HepG2 (cell line): ENCODE results near the gene FASLG. TPM values are rescaled to one million over a fixed set of nuclear protein-coding genes. Genes with fewer than 3 reads are reported as not detected.

ENCODE experiments used
- CREM ChIP-seq, 2 experiments: sonication (generic) in 1 of 2; formaldehyde crosslinking in 1 of 2; IDR thresholded peaks; 2 replicates each; pipeline versions ENCODE4 v1.4.0 to v1.6.1; 2016 to 2020; ENCODE audit warnings: antibody characterized with exemption in 1 of 2, mild to moderate bottlenecking in 1 of 2, missing genetic modification reagents in 1 of 2
- E2F2 ChIP-seq: sonication (generic); formaldehyde crosslinking; IDR thresholded peaks from 2 replicates; pipeline ENCODE4 v1.4.0; 2020; ENCODE audit warnings: missing genetic modification reagents, borderline replicate concordance
- POLR2AphosphoS2 ChIP-seq: IDR thresholded peaks from 2 replicates; pipeline ENCODE4 v1.6.1; 2011; ENCODE audit warnings: low read depth, low read length, improper control_type of control experiment
- polyA plus RNA-seq, 8 experiments: library from polyadenylated mRNA; depleted of rRNA in 3 of 8; stranded (reverse) in 7 of 8; unstranded in 1 of 8; fragments of >200 nt; fragmentation: Illumina TruSeq in 4 of 8; extraction: Trizol in 4 of 8; gene quantifications; 2 replicates each; pipeline versions ENCODE4 v1.2.1 to v1.2.3, GENCODE V29; 2011 to 2016; ENCODE audit warnings: low read depth in 4 of 8, missing spikeins in 1 of 8, mixed read lengths in 1 of 8; ENCODE audit not compliant: insufficient read depth in 1 of 8
- total RNA-seq, 5 experiments: library from RNA; depleted of rRNA; stranded (reverse); fragments of >200 nt; fragmentation: Illumina TruSeq; extraction: Trizol; gene quantifications; 2 replicates each; pipeline ENCODE4 v1.2.3, GENCODE V29; 2016; ENCODE audit warnings: low read depth in 1 of 5
- TF ChIP-seq, protein P1 (sequence below): sonication (generic); formaldehyde crosslinking; IDR thresholded peaks from 2 replicates; pipeline ENCODE4 v1.4.0; 2020; ENCODE audit warnings: mild to moderate bottlenecking, missing genetic modification reagents
- TF ChIP-seq, protein P2 (sequence below): IDR thresholded peaks from 2 replicates; pipeline ENCODE4 v1.6.1; 2016
- TF ChIP-seq, protein P3 (sequence below), 2 experiments: sonication (generic) in 1 of 2; formaldehyde crosslinking in 1 of 2; IDR thresholded peaks; 2 replicates each; pipeline versions ENCODE4 v1.6.1 to v1.9.0; 2014 to 2022; ENCODE audit warnings: antibody characterized with exemption in 1 of 2, borderline replicate concordance in 1 of 2, inconsistent platforms in 1 of 2, low read depth in 1 of 2, missing genetic modification reagents in 1 of 2

Gene FASLG
- total and polyA plus RNA-seq, 2 of the 13 experiments (the other 11 are each of a cell fraction or from before 2014, with no cell fraction given) = 0.08 TPM; not detected in 1

DNA sequence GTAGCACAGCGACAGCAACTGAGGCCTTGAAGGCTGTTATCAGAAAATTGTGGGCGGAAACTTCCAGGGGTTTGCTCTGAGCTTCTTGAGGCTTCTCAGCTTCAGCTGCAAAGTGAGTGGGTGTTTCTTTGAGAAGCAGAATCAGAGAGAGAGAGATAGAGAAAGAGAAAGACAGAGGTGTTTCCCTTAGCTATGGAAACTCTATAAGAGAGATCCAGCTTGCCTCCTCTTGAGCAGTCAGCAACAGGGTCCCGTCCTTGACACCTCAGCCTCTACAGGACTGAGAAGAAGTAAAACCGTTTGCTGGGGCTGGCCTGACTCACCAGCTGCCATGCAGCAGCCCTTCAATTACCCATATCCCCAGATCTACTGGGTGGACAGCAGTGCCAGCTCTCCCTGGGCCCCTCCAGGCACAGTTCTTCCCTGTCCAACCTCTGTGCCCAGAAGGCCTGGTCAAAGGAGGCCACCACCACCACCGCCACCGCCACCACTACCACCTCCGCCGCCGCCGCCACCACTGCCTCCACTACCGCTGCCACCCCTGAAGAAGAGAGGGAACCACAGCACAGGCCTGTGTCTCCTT, at the start of gene FASLG (continued):
- TF ChIP-seq, protein P1, sequence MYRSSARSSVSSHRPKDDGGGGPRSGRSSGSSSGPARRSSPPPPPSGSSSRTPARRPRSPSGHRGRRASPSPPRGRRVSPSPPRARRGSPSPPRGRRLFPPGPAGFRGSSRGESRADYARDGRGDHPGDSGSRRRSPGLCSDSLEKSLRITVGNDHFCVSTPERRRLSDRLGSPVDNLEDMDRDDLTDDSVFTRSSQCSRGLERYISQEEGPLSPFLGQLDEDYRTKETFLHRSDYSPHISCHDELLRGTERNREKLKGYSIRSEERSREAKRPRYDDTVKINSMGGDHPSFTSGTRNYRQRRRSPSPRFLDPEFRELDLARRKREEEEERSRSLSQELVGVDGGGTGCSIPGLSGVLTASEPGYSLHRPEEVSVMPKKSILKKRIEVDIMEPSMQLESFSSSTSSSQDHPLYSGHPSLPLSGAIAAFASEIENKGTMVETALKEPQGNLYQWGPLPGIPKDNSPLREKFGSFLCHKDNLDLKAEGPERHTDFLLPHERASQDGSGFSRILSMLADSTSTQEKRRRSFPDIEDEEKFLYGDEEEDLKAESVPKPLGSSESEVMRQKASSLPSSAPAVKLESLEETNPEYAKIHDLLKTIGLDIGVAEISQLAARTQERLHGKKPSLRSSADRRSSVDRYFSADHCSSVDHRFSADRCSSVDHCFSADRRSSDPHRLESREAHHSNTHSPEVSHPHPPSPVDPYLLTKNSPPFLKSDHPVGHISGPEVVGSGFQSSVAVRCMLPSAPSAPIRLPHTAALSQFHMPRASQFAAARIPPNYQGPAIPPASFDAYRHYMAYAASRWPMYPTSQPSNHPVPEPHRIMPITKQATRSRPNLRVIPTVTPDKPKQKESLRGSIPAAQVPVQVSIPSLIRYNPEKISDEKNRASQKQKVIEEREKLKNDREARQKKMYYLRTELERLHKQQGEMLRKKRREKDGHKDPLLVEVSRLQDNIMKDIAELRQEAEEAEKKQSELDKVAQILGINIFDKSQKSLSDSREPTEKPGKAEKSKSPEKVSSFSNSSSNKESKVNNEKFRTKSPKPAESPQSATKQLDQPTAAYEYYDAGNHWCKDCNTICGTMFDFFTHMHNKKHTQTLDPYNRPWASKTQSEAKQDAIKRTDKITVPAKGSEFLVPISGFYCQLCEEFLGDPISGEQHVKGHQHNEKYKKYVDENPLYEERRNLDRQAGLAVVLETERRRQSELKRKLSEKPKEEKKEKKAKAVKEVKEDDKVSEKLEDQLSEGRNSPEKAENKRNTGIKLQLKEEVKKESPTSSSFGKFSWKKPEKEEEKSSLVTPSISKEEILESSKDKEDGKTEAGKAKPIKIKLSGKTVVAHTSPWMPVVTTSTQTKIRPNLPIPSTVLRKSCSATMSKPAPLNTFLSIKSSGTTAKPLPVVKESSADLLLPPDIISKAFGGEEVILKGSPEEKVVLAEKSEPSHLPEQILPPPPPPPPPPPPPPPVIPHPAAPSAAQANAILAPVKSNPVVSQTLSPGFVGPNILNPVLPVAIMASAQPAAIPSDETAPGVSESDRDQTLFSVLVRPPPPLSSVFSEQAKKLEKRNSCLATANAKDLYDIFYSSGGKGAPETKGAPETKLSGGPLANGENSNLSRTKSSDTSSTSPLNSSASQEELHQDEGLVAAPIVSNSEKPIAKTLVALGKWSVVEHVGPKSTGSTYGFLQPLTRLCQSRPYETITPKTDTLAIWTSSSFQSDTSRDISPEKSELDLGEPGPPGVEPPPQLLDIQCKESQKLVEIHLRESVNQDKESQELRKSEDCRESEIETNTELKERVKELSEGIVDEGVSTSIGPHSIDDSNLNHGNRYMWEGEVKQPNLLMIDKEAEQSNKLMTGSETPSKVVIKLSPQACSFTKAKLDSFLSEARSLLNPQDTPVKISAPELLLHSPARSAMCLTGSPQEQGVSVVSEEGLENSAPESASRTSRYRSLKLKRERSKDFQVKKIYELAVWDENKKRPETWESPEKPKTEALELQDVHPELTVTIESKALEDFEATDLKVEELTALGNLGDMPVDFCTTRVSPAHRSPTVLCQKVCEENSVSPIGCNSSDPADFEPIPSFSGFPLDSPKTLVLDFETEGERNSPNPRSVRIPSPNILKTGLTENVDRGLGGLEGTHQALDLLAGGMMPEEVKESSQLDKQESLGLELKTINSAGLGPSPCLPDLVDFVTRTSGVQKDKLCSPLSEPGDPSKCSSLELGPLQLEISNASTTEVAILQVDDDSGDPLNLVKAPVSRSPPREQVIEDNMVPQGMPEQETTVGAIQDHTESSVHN (CRISPR knock-in tag) = no peak
- TF ChIP-seq E2F2 (CRISPR knock-in tag) (no peak), CREM (IDR thresholded peaks at IDR 0.05) (no peak), CREM (CRISPR knock-in tag; IDR thresholded peaks at IDR 0.05) (no peak), POLR2AphosphoS2 (no peak)
- TF ChIP-seq, protein P2, sequence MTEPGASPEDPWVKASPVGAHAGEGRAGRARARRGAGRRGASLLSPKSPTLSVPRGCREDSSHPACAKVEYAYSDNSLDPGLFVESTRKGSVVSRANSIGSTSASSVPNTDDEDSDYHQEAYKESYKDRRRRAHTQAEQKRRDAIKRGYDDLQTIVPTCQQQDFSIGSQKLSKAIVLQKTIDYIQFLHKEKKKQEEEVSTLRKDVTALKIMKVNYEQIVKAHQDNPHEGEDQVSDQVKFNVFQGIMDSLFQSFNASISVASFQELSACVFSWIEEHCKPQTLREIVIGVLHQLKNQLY (CRISPR knock-in tag) = no peak
- TF ChIP-seq, protein P3, sequence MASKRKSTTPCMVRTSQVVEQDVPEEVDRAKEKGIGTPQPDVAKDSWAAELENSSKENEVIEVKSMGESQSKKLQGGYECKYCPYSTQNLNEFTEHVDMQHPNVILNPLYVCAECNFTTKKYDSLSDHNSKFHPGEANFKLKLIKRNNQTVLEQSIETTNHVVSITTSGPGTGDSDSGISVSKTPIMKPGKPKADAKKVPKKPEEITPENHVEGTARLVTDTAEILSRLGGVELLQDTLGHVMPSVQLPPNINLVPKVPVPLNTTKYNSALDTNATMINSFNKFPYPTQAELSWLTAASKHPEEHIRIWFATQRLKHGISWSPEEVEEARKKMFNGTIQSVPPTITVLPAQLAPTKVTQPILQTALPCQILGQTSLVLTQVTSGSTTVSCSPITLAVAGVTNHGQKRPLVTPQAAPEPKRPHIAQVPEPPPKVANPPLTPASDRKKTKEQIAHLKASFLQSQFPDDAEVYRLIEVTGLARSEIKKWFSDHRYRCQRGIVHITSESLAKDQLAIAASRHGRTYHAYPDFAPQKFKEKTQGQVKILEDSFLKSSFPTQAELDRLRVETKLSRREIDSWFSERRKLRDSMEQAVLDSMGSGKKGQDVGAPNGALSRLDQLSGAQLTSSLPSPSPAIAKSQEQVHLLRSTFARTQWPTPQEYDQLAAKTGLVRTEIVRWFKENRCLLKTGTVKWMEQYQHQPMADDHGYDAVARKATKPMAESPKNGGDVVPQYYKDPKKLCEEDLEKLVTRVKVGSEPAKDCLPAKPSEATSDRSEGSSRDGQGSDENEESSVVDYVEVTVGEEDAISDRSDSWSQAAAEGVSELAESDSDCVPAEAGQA (IDR thresholded peaks at IDR 0.05; ENCODE audit: low read depth) = no peak
- TF ChIP-seq, protein P3 (CRISPR knock-in tag; IDR thresholded peaks at IDR 0.05; ENCODE audit: borderline replicate concordance) = no peak
